GM21526 (cell line): ENCODE data around the gene TRAPPC8.
"Not testable (repeated sequence)": the region's sequence is repeated elsewhere in the genome, so short reads cannot be mapped to it uniquely, and the experiment has no call there.

ENCODE experiments used
- ATAC-seq: cut with Tn5 transposase; IDR thresholded peaks from one replicate; pipeline ENCODE4 v1.9.1; 2021; ENCODE audit warnings: moderate library complexity; ENCODE audit not compliant: unreplicated experiment, low FRiP score

TRAPPC8 gene

GRCh38 chr18:31946305-31947046 lies 3.5 kb upstream of the TRAPPC8 start:
- ATAC-seq: no peak

GRCh38 chr18:31943878-31944816 lies 1.2 kb upstream of the TRAPPC8 start:
- no peak for ATAC-seq

- peak; percentile 39 for ATAC-seq
These were observed 483 bp downstream of the TRAPPC8 start for GRCh38 chr18:31942291-31942998.

- no peak for ATAC-seq
These were observed 1.7 kb downstream of the TRAPPC8 start for GRCh38 chr18:31941010-31941809.

GRCh38 chr18:31934773-31935172 lies 8.2 kb downstream of the TRAPPC8 start:
- not testable (repeated sequence) for ATAC-seq

- no peak for ATAC-seq
These were observed 11.1 kb downstream of the TRAPPC8 start for GRCh38 chr18:31931886-31932240.

- ATAC-seq: no peak
These were observed 11.6 kb downstream of the TRAPPC8 start for GRCh38 chr18:31931163-31931885.

GRCh38 chr18:31929273-31929672 lies 13.7 kb downstream of the TRAPPC8 start:
- no peak for ATAC-seq

- not testable (repeated sequence) for ATAC-seq
These were observed 15.9 kb downstream of the TRAPPC8 start for GRCh38 chr18:31926988-31927387.

GRCh38 chr18:31920277-31920676 lies 22.7 kb downstream of the TRAPPC8 start:
- no peak for ATAC-seq

- ATAC-seq: not testable (repeated sequence)
These were observed 23.6 kb downstream of the TRAPPC8 start for GRCh38 chr18:31919366-31919765.

GRCh38 chr18:31918733-31919132 lies 24.2 kb downstream of the TRAPPC8 start:
- ATAC-seq: no peak

GRCh38 chr18:31901063-31901462 lies 41.9 kb downstream of the TRAPPC8 start:
- ATAC-seq: no peak

- not testable (repeated sequence) for ATAC-seq
These were observed 43.2 kb downstream of the TRAPPC8 start for GRCh38 chr18:31899771-31900170.

GRCh38 chr18:31892936-31893335 lies 50.0 kb downstream of the TRAPPC8 start:
- ATAC-seq: no peak

GRCh38 chr18:31891566-31891965 lies 51.4 kb downstream of the TRAPPC8 start:
- no peak for ATAC-seq

GRCh38 chr18:31884020-31884419 lies 58.9 kb downstream of the TRAPPC8 start:
- no peak for ATAC-seq

GRCh38 chr18:31880186-31880898 lies 62.6 kb downstream of the TRAPPC8 start:
- no peak for ATAC-seq

- ATAC-seq: no peak
These were observed 64.6 kb downstream of the TRAPPC8 start for GRCh38 chr18:31878358-31878757.
